GM12801 (cell line): ENCODE results near the gene OR7A10.

Experiments
- CTCF ChIP-seq: IDR thresholded peaks from one replicate; pipeline ENCODE4 v1.5.1; 2011; ENCODE audit warnings: control low read depth; ENCODE audit not compliant: insufficient read length; ENCODE audit errors: extremely low read depth

OR7A10 gene

GRCh38 chr19:14818588-14818987, 30.1 kb downstream of the OR7A10 start:
- TF ChIP-seq CTCF: no peak

- TF ChIP-seq CTCF: no peak
Observed at GRCh38 chr19:14817052-14817451, 31.7 kb downstream of the OR7A10 start.

- TF ChIP-seq CTCF: no peak
Observed at GRCh38 chr19:14814982-14815652, 33.6 kb downstream of the OR7A10 start.

- no peak for TF ChIP-seq CTCF
Observed at GRCh38 chr19:14809272-14810057, 39.3 kb downstream of the OR7A10 start.

- TF ChIP-seq CTCF: no peak
Observed at GRCh38 chr19:14804765-14805164, 44.0 kb downstream of the OR7A10 start.

GRCh38 chr19:14798760-14799159, 50.0 kb downstream of the OR7A10 start:
- TF ChIP-seq CTCF: no peak

GRCh38 chr19:14796021-14796420, 52.7 kb downstream of the OR7A10 start:
- TF ChIP-seq CTCF: no peak
